Measurements from ENCODE around the gene IFRD1.

IFRD1 gene

DNA sequence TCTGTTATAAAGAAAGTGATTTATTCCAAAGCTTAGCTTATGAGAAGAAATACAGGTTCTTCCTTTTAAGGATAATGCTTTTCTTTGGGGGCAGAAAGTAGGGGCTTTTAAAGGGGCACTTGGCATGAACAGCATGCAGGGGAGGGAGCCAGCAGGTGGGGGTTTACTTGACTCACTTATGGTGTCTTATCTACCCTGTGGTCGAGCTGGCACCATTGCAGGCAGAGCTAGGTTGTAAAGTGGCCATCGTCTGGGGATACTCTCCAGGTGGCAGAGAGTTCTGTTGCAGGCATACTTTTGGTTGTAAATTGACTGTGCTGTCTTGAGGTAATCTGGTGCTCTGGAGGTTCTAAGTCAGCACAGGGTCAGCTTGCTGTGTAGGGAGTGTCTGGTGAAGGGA lies 26.3 kb upstream of the IFRD1 start:
- H3K4me3 ChIP-seq (ENCODE audit: low read depth, low read length), result no peak overlapping the region
- no peak for DNase-seq (ENCODE audit: low read depth)
- TF ChIP-seq, protein P1, sequence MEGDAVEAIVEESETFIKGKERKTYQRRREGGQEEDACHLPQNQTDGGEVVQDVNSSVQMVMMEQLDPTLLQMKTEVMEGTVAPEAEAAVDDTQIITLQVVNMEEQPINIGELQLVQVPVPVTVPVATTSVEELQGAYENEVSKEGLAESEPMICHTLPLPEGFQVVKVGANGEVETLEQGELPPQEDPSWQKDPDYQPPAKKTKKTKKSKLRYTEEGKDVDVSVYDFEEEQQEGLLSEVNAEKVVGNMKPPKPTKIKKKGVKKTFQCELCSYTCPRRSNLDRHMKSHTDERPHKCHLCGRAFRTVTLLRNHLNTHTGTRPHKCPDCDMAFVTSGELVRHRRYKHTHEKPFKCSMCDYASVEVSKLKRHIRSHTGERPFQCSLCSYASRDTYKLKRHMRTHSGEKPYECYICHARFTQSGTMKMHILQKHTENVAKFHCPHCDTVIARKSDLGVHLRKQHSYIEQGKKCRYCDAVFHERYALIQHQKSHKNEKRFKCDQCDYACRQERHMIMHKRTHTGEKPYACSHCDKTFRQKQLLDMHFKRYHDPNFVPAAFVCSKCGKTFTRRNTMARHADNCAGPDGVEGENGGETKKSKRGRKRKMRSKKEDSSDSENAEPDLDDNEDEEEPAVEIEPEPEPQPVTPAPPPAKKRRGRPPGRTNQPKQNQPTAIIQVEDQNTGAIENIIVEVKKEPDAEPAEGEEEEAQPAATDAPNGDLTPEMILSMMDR (IDR thresholded peaks at IDR 0.05; ENCODE audit: low read depth, low read length, missing control alignments), result no peak

- DNase-seq (ENCODE audit: low read depth), result no peak
- H3K4me3 ChIP-seq (ENCODE audit: low read depth, low read length), result no peak overlapping the region
- TF ChIP-seq, protein P1 (IDR thresholded peaks at IDR 0.05; ENCODE audit: low read depth, low read length, missing control alignments), result no peak
These were observed 22.3 kb upstream of the IFRD1 start for GRCh38 chr7:112427984-112428383.

GRCh38 chr7:112428715-112429114 lies 21.5 kb upstream of the IFRD1 start:
- no peak for DNase-seq (ENCODE audit: low read depth)
- no peak overlapping the region for H3K4me3 ChIP-seq (ENCODE audit: low read depth, low read length)
- TF ChIP-seq, protein P1 (IDR thresholded peaks at IDR 0.05; ENCODE audit: low read depth, low read length, missing control alignments), result no peak

DNA sequence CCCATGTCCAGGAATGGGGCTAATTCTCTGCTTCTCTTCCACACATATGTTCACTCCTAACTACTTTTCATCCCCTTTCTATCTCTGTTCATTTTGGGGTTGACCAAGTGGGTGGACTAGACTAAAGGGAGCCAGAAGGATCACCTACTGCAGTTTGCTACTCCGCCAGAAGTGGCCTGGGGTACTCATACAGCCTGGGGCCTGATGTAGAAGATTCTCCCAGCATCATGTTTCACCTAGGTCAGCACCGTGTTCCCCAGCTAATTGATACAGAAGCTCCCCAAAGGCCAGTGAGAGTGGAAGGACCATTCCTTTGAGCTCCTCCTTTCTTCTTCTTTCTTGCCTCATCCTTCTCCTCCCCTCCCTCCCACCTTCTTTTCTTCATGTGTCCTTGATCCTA lies 19.6 kb upstream of the IFRD1 start:
- no peak overlapping the region for H3K4me3 ChIP-seq (ENCODE audit: low read depth, low read length)
- no peak for DNase-seq (ENCODE audit: low read depth)
- TF ChIP-seq, protein P1 (IDR thresholded peaks at IDR 0.05; ENCODE audit: low read depth, low read length, missing control alignments), result no peak

DNA sequence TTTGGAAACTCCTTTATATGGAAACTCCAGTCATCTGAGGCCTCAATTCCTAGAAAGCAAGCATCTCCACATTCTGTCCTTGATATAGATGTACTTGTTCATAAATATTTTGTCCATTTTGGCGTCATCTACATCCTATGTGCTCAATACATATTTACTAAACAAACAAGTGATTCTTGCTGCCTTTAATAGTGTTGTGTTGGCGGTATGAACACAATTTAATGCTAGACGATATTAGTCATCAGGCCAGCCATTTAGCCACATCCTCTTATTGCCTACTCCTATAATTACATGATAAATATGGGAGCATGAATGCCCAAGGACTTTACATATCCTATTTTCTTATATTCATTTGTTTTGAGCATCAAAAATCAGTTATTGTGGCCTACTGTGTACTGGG lies 18.5 kb upstream of the IFRD1 start:
- no peak overlapping the region for H3K4me3 ChIP-seq (ENCODE audit: low read depth, low read length)
- TF ChIP-seq, protein P1 (IDR thresholded peaks at IDR 0.05; ENCODE audit: low read depth, low read length, missing control alignments), result no peak
- no peak for DNase-seq (ENCODE audit: low read depth)

DNA sequence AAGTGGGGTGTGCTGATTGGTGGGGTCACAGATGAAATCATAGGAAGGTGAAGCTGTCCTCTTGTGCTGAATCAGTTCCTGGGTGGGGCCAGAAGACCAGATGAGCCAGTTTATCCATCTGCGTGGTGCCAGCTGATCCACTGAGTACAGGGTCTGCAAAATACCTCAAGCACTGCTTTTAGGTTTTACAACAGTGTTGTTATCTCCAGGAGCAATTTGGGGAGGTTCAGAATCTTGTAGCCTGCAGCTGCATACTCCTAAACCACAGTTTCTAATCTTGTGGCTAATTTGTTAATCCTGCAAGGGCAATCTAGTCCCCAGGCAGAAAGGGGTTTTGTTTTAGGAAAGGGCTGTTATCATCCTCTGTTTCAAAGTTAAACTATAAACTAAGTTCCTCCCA lies 17.0 kb upstream of the IFRD1 start:
- TF ChIP-seq, protein P1 (IDR thresholded peaks at IDR 0.05; ENCODE audit: low read depth, low read length, missing control alignments), result no peak
- no peak for DNase-seq (ENCODE audit: low read depth)
- H3K4me3 ChIP-seq (ENCODE audit: low read depth, low read length), result no peak overlapping the region

DNA sequence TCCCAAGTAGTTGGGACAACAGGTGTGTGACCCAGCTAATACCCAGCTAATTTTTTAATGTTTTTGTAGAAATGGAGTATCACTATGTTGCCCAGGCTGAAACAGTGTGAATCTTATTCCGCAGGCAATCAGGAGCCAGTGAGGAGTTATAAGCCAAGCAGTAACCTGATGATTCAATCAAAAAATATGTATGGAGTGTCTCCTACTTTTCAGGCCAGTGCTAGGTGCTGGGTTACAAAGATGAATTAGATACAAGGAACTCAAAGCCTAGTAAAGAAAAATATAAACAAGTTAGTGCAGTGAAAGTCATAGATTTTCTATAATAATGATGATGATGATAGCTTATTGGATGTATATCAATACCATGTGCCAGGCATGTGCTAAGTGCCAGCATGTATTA lies 13.2 kb upstream of the IFRD1 start:
- no peak for DNase-seq (ENCODE audit: low read depth)

More for the DNA sequence above, 13.2 kb upstream of the IFRD1 start:
- H3K4me3 ChIP-seq (ENCODE audit: low read depth, low read length), result no peak overlapping the region
- TF ChIP-seq, protein P1 (IDR thresholded peaks at IDR 0.05; ENCODE audit: low read depth, low read length, missing control alignments), result no peak
